Upper lobe of left lung (tissue), 4 donors: Measurements from ENCODE around the gene KIF15.

ENCODE experiments used
- CTCF ChIP-seq, 6 experiments: fragments of 450-650 bp in 4 of 6; fragments of 200-600 bp in 2 of 6; sonication (generic) in 2 of 6; IDR thresholded peaks; one replicate each; pipeline ENCODE4 v1.5.1; 2016 to 2019; ENCODE audit warnings: antibody characterized with exemption in 6 of 6
- EP300 ChIP-seq, 4 donors: sonication (generic); formaldehyde crosslinking; IDR thresholded peaks; one replicate each; pipeline ENCODE4 v1.5.1; 2017; ENCODE audit warnings: antibody characterized with exemption in 4 of 4, control low read depth in 2 of 4
- POLR2AphosphoS5 ChIP-seq, 2 donors: sonication (generic); formaldehyde crosslinking; IDR thresholded peaks; one replicate each; pipeline ENCODE4 v1.5.1; 2017; ENCODE audit warnings: antibody characterized with exemption in 2 of 2

DNA sequence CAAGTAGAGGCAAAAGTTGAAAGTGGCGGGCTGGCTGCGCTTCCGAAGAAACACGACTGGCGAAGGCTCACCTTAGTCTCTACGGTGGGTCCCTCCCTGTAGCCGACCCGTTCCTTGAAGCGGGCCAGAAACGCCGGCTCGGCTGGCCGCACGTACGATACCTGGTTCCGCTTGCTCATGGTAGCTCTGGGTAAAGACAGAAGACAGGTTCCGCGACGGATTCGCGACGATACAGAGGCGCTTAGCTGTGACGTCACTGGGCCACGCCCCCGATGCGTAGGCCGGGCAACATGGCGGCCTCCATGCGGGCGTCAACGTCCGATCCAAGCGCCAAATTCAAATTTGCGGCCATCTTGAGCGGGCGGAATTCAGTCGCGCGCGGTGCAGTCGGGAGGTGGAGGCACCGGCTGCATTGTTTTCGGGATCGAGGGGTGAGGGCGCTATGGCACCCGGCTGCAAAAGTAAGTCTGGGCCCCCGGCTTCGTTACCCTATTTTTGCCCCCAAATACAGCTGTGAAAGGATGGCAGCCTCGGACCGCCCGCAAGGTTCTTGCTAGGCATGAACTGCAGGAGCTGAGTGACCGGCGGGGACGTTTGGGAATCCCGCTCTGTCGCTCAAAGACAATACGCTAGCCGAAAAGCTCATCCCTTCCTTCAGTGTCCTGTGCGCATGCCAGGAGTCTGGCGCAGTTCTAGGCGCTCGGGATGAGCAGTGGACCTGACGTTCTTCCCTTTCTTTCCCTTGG, at the start of gene KIF15, which contains the start of gene KIAA1143:
- peak in 3 of 6 experiments; percentile 9 to 38 (median 34) for TF ChIP-seq CTCF (IDR thresholded peaks at IDR 0.05)
- peak; percentile 95 to 97 for TF ChIP-seq POLR2AphosphoS5 (IDR thresholded peaks at IDR 0.05)
- no peak for TF ChIP-seq EP300 (IDR thresholded peaks at IDR 0.05)
